Measurements from ENCODE around the gene TPO. TPM values are rescaled to one million over a fixed set of nuclear protein-coding genes. Genes with fewer than 3 reads are reported as not detected.

Gene TPO
- total RNA-seq (2021), result not detected in 2 replicates
- percentile 1 among the genes with signal in this experiment for Bru-seq, nascent RNA
- percentile 0 among the genes with signal in this experiment for BruChase-seq, experiment 1, labeled RNA remaining after a 2-hour chase
- not detected for BruChase-seq, experiment 2, labeled RNA remaining after a 6-hour chase
- long read RNA-seq, result 0 reads

DNA sequence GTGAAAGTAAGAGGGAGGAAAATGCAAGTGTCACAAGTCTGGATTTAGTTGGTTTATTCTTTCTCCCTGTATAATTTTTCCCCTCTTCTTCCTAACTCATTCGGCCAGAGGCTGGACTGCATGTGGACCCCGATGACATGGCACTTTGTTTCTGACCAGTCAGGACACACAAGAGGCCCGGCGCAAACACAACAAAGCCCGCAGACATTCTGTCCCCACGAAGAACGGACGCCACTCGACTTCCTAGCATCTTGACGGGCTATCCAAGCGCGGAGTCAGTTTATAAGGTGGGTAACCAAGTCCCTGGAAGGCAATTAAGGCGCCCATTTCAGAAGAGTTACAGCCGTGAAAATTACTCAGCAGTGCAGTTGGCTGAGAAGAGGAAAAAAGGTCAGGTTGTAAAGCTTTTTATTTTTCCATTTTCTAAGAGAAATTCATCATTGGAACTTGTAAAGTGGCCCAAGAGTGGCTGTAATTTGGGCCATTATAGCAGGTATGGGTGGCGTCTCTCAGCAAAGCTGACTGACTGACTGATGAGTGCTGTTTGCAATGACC, at the start of gene TPO:
Gene TPO, plus strand, starts transcription at position 308 of the 555 bp plus-strand sequence. CDS start 946 bp downstream, outside the sequence.
- H3K36me3 ChIP-seq (ENCODE audit: low read depth), result no peaks in the 10 kb centered on the region
- H3K27ac ChIP-seq, result no peak within 1 kb of the TSS
- H3F3A ChIP-seq (ENCODE audit: insufficient read depth, low read depth), result no peaks in the 10 kb centered on the region
- no TSS peak for BruUV-seq (replicated peaks)
- no peak within 1 kb of the TSS for H3K4me2 ChIP-seq
- POLR2A ChIA-PET (ENCODE audit: unreplicated experiment), result no interaction called here
- no peaks in the 10 kb centered on the region for H3K79me2 ChIP-seq (ENCODE audit: low read depth)
- CTCF ChIA-PET, result no interaction called here
- H3K4me3 ChIP-seq, result no peak within 1 kb of the TSS
- H3K9me2 ChIP-seq (ENCODE audit: insufficient read depth), result no peaks in the 10 kb centered on the region
- no peaks in the 10 kb centered on the region for H3K4me1 ChIP-seq (replicated peaks; ENCODE audit: insufficient read depth)
- peaks cover 66% of the 10 kb centered on the region for H3K27me3 ChIP-seq (ENCODE audit: insufficient read depth, low read depth)
- no peak for TF ChIP-seq EZH2 (IDR thresholded peaks at IDR 0.05; ENCODE audit: low read depth)
- TF ChIP-seq, protein P1, sequence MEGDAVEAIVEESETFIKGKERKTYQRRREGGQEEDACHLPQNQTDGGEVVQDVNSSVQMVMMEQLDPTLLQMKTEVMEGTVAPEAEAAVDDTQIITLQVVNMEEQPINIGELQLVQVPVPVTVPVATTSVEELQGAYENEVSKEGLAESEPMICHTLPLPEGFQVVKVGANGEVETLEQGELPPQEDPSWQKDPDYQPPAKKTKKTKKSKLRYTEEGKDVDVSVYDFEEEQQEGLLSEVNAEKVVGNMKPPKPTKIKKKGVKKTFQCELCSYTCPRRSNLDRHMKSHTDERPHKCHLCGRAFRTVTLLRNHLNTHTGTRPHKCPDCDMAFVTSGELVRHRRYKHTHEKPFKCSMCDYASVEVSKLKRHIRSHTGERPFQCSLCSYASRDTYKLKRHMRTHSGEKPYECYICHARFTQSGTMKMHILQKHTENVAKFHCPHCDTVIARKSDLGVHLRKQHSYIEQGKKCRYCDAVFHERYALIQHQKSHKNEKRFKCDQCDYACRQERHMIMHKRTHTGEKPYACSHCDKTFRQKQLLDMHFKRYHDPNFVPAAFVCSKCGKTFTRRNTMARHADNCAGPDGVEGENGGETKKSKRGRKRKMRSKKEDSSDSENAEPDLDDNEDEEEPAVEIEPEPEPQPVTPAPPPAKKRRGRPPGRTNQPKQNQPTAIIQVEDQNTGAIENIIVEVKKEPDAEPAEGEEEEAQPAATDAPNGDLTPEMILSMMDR (conservative IDR thresholded peaks at IDR 0.05), result no peak
- no peaks in the 10 kb centered on the region for H4K20me1 ChIP-seq (ENCODE audit: insufficient read depth)
- no peak for DNase-seq
- 0 out of 2 replicates have a peak, but pooled peaks cover 5% of the 10 kb centered on the region for H3K9me3 ChIP-seq (ENCODE audit: insufficient read depth, low read depth)
- intact Hi-C loops (cut with micrococcal nuclease; ENCODE audit: unreplicated experiment), result no loop called here
- no peak within 1 kb of the TSS for H2AFZ ChIP-seq

DNA sequence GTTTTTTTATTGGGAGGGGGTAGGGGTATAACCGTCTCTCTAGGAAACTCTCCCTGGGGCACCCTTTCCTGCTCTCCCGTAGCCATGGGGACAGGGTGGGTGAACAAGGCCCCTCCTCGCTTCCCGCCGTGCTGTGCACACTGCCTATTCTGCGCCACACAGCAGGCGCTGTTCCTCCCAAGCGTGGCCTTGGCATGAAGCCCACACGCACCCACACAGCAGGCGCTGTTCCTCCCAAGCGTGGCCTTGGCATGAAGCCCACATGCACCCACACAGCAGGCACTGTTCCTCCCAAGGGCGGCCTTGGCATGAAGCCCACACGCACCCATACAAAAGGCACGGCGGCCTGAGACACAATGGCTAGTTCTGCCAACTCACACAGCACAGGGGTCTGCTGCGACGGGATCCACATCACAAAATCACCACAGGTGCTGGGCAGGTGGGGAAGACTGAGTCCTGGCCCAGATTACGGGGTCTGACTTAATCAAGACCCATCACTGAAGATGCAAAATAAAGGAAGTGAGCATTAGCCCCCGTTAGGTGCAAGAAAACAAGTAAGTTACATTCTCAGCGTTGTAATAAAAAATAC, 46.6 kb upstream of the TPO start:
- POLR2A ChIA-PET (ENCODE audit: unreplicated experiment), result no interaction called here

DNA sequence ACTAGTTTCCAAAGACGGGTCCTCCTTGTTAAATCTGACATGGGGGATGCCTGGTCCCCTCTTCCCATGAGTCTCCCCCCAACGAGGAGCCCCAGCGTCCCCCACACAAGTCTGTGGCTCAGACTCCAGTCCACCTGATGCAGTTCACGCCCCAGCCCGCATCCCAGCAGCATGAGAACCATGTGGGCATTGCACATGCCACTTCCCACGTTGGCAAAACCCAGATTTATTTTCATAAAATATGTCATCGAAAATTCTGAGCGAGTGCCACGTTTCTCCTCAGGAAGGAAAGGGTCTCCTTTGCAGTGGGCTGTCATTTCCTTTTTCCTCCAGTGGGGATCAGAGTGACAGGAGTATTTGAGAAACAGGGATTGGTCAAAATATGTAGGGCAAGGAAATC, 45.7 kb upstream of the TPO start:
- Histone ChIP-seq H3F3A (ENCODE audit: insufficient read depth, low read depth) (no peaks in the 10 kb centered on the region), H3K9me3 (ENCODE audit: insufficient read depth, low read depth) (no peaks in the 10 kb centered on the region), H2AFZ (no peak overlapping the region), H3K36me3 (ENCODE audit: low read depth) (no peaks in the 10 kb centered on the region), H4K20me1 (ENCODE audit: insufficient read depth) (no peaks in the 10 kb centered on the region), H3K9me2 (ENCODE audit: insufficient read depth) (no peaks in the 10 kb centered on the region; the same call in 1 of the 2 replicates), H3K79me2 (ENCODE audit: low read depth) (no peaks in the 10 kb centered on the region), H3K4me2 (no peak overlapping the region), H3K4me3 (no peak overlapping the region), H3K27me3 (ENCODE audit: insufficient read depth, low read depth) (peaks cover 81% of the 10 kb centered on the region), H3K4me1 (replicated peaks; ENCODE audit: insufficient read depth) (no peaks in the 10 kb centered on the region), H3K27ac (no peak overlapping the region)
- POLR2A ChIA-PET (ENCODE audit: unreplicated experiment), result no interaction called here
- no peak for DNase-seq
- no TSS peak for BruUV-seq (replicated peaks)
- intact Hi-C loops (cut with micrococcal nuclease; ENCODE audit: unreplicated experiment), result no loop called here
- CTCF ChIA-PET, result no interaction called here
- TF ChIP-seq EZH2 (IDR thresholded peaks at IDR 0.05; ENCODE audit: low read depth), result no peak
- TF ChIP-seq, protein P1 (conservative IDR thresholded peaks at IDR 0.05), result no peak

More for the DNA sequence above, 46.6 kb upstream of the TPO start:
- H3K79me2 ChIP-seq (ENCODE audit: low read depth), result no peaks in the 10 kb centered on the region
- H3K27ac ChIP-seq, result no peak overlapping the region
- H3K4me3 ChIP-seq, result no peak overlapping the region
- DNase-seq, result no peak
- H3K4me1 ChIP-seq (replicated peaks; ENCODE audit: insufficient read depth), result no peaks in the 10 kb centered on the region
- H4K20me1 ChIP-seq (ENCODE audit: insufficient read depth), result no peaks in the 10 kb centered on the region
- no peaks in the 10 kb centered on the region for H3F3A ChIP-seq (ENCODE audit: insufficient read depth, low read depth)
- intact Hi-C loops (cut with micrococcal nuclease; ENCODE audit: unreplicated experiment), result no loop called here
- no peak overlapping the region for H2AFZ ChIP-seq
- H3K4me2 ChIP-seq, result no peak overlapping the region
- BruUV-seq (replicated peaks), result no TSS peak
- H3K9me3 ChIP-seq (ENCODE audit: insufficient read depth, low read depth), result no peaks in the 10 kb centered on the region
- CTCF ChIA-PET, result no interaction called here
- H3K36me3 ChIP-seq (ENCODE audit: low read depth), result no peaks in the 10 kb centered on the region
- H3K9me2 ChIP-seq (ENCODE audit: insufficient read depth), result no peaks in the 10 kb centered on the region; the same call in 1 of the 2 replicates
- TF ChIP-seq, protein P1 (conservative IDR thresholded peaks at IDR 0.05), result no peak
- no peak for TF ChIP-seq EZH2 (IDR thresholded peaks at IDR 0.05; ENCODE audit: low read depth)
- H3K27me3 ChIP-seq (ENCODE audit: insufficient read depth, low read depth), result peaks cover 71% of the 10 kb centered on the region
